ENCODE data around the gene TRAPPC2L. TPM values are rescaled to one million over a fixed set of nuclear protein-coding genes. Genes with fewer than 3 reads are reported as not detected.

The TRAPPC2L gene, protein sequence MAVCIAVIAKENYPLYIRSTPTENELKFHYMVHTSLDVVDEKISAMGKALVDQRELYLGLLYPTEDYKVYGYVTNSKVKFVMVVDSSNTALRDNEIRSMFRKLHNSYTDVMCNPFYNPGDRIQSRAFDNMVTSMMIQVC
- total RNA-seq (2014; rRNA removed; shearing (Covaris generic)), result 59.3 and 68.8 TPM in 2 replicates
- polyA plus RNA-seq (2016; fragmentation: Nextera tagmentation; extraction: Ambion mirVana), result 167 and 171 TPM in 2 replicates
- long read RNA-seq, transcript TRAPPC2L-201 (5 exons, 2,215 nt), result major isoform, 17 of 100 reads
- long read RNA-seq, partial matches to known transcripts, result 1 of 100 reads
- long read RNA-seq, other reads (novel, unspliced or antisense), result 76 of 100 reads

DNA sequence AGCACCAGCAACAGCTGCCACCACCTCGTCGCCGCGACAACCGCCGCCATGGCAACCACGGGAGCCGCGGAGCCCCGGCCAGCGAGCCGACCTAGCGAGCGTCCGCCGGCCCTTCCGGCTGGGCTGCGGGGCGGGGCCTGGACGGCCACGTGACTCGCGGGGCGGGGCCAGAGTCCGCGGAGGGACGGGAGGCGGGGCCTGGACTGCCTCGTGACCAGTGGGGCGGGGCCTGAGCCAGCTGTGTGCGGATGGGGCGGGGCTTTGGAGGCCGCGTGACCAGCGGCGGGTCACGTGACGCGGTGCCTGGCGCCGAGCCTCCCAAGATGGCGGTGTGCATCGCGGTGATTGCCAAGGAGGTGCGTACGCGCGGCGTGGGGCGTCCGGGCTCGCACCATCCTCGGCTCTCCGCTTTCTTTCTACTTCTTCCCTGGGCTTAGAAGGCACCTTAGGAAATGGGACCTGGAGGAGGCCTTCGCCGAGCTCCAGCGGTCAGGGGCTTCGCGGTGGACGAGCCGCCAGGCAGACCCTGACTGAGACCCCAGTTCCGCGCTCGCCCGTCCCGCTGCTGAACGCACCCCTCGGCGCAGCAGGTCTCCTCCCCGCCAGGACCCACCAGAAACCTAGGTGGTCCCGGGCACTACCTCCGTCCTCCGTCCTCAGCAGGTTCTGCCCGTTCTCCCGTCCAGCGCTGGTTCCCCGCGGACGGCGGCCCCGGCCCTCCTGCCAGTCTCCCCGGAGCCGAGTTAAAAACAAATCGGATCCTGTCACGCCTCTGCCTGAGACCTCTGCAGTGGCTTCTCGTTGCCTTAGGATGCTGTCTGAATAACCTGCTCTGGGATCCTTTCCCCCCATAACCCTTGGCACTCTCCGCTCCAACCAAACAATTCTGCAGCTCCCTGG lies at the start of gene TRAPPC2L, which contains the start of gene GALNS:
TRAPPC2L (plus strand) TSS at position 300 of the 900 bp plus-strand sequence; CDS start at position 324, 24 bp downstream.
GALNS (minus strand) TSS at position 120 of the 900 bp plus-strand sequence; CDS start at position 50, 70 bp downstream.
- Mint-ChIP-seq H3K4me1 (peaks cover 21% of the 10 kb centered on the region), H3K9me3 (peaks cover 5% of the 10 kb centered on the region; the same call in 2 of the 3 replicates), H3K27me3 (ENCODE audit: insufficient read depth, low read depth, poor library complexity) (peaks cover 10% of the 10 kb centered on the region)

DNA sequence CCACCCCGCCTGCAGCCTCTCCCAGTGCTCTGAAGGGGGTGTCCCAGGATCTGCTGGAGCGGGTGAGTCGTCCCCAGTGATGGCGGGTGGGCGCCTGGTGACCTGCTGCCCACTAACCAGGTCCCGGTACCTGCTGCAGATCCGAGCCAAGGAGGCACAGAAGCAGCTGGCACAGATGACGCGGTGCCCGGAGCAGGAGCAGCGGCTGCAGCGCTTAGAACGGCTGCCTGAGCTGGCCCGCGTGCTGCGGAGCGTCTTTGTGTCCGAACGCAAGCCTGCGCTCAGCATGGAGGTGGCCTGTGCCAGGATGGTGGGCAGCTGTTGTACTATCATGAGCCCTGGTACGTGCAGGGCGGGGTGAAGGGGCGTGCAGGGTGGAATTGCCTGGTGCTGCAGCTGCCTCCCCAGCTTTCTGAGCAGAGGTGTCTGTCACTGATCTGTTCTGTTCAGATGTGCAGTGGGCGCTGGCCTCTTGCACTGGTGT lies 49.7 kb upstream of the TRAPPC2L start:
- H3K27ac ChIP-seq (ENCODE audit: low read depth), result no peak overlapping the region
- H3K27ac Mint-ChIP-seq, result no peak overlapping the region
- TF ChIP-seq, protein P1, sequence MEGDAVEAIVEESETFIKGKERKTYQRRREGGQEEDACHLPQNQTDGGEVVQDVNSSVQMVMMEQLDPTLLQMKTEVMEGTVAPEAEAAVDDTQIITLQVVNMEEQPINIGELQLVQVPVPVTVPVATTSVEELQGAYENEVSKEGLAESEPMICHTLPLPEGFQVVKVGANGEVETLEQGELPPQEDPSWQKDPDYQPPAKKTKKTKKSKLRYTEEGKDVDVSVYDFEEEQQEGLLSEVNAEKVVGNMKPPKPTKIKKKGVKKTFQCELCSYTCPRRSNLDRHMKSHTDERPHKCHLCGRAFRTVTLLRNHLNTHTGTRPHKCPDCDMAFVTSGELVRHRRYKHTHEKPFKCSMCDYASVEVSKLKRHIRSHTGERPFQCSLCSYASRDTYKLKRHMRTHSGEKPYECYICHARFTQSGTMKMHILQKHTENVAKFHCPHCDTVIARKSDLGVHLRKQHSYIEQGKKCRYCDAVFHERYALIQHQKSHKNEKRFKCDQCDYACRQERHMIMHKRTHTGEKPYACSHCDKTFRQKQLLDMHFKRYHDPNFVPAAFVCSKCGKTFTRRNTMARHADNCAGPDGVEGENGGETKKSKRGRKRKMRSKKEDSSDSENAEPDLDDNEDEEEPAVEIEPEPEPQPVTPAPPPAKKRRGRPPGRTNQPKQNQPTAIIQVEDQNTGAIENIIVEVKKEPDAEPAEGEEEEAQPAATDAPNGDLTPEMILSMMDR (conservative IDR thresholded peaks at IDR 0.05; ENCODE audit: low read depth in 2 of 2), result no peak
- TF ChIP-seq NANOG (IDR thresholded peaks at IDR 0.05; ENCODE audit: borderline replicate concordance), result no peak
- no peak for TF ChIP-seq POLR2AphosphoS5 (IDR thresholded peaks at IDR 0.05; ENCODE audit: low read depth)
- no peak for TF ChIP-seq ZNF331 (CRISPR knock-in tag; IDR thresholded peaks at IDR 0.05; ENCODE audit: low read depth)
- TF ChIP-seq ZNF114 (CRISPR knock-in tag; IDR thresholded peaks at IDR 0.05), result no peak
- no peak for TF ChIP-seq JUNB (IDR thresholded peaks at IDR 0.05; ENCODE audit: unreplicated experiment)
- TF ChIP-seq, protein P2, sequence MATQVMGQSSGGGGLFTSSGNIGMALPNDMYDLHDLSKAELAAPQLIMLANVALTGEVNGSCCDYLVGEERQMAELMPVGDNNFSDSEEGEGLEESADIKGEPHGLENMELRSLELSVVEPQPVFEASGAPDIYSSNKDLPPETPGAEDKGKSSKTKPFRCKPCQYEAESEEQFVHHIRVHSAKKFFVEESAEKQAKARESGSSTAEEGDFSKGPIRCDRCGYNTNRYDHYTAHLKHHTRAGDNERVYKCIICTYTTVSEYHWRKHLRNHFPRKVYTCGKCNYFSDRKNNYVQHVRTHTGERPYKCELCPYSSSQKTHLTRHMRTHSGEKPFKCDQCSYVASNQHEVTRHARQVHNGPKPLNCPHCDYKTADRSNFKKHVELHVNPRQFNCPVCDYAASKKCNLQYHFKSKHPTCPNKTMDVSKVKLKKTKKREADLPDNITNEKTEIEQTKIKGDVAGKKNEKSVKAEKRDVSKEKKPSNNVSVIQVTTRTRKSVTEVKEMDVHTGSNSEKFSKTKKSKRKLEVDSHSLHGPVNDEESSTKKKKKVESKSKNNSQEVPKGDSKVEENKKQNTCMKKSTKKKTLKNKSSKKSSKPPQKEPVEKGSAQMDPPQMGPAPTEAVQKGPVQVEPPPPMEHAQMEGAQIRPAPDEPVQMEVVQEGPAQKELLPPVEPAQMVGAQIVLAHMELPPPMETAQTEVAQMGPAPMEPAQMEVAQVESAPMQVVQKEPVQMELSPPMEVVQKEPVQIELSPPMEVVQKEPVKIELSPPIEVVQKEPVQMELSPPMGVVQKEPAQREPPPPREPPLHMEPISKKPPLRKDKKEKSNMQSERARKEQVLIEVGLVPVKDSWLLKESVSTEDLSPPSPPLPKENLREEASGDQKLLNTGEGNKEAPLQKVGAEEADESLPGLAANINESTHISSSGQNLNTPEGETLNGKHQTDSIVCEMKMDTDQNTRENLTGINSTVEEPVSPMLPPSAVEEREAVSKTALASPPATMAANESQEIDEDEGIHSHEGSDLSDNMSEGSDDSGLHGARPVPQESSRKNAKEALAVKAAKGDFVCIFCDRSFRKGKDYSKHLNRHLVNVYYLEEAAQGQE (IDR thresholded peaks at IDR 0.05; ENCODE audit: unreplicated experiment), result no peak

More for the DNA sequence above, at the start of gene TRAPPC2L, which contains the start of gene GALNS:
- Histone ChIP-seq H3K4me2 (peak within 1 kb of the TSS; percentile 99), H3K79me2 (replicated peaks; ENCODE audit: insufficient read depth) (peaks cover 18% of the 10 kb centered on the region), H3K4me3 (peak within 1 kb of the TSS; percentile 96), H3K9me2 (ENCODE audit: insufficient read depth) (no peaks in the 10 kb centered on the region), H3K27ac (ENCODE audit: low read depth) (no peak within 1 kb of the TSS), H2AFZ (peak within 1 kb of the TSS; percentile 80; the same call in 1 of the 2 replicates), H3F3A (replicated peaks; ENCODE audit: low read depth) (0 out of 2 replicates have a peak, but pooled peaks cover 3% of the 10 kb centered on the region), H3K27me3 (ENCODE audit: insufficient read depth) (no peaks in the 10 kb centered on the region), H3K4me1 (ENCODE audit: insufficient read depth) (no peaks in the 10 kb centered on the region; the same call in 1 of the 2 replicates), H3K36me3 (ENCODE audit: insufficient read depth) (no peaks in the 10 kb centered on the region), H4K20me1 (replicated peaks; ENCODE audit: insufficient read depth) (peaks cover 7% of the 10 kb centered on the region; the same call in 1 of the 2 replicates)
- DNase-seq (ENCODE audit: low spot score) (peak; percentile 99), ATAC-seq (peak; percentile 75)
- peak within 1 kb of the TSS; percentile 80; the same call in 1 of the 2 replicates for H3K27ac Mint-ChIP-seq
- H3K4me3 Mint-ChIP-seq, result peak within 1 kb of the TSS; percentile 99
- peak; percentile 72 for TF ChIP-seq CREB1 (CRISPR knock-in tag; IDR thresholded peaks at IDR 0.05; ENCODE audit: low read depth)
- TF ChIP-seq, protein P1 (conservative IDR thresholded peaks at IDR 0.05; ENCODE audit: low read depth in 2 of 2), result no peak
- TF ChIP-seq, protein P3, sequence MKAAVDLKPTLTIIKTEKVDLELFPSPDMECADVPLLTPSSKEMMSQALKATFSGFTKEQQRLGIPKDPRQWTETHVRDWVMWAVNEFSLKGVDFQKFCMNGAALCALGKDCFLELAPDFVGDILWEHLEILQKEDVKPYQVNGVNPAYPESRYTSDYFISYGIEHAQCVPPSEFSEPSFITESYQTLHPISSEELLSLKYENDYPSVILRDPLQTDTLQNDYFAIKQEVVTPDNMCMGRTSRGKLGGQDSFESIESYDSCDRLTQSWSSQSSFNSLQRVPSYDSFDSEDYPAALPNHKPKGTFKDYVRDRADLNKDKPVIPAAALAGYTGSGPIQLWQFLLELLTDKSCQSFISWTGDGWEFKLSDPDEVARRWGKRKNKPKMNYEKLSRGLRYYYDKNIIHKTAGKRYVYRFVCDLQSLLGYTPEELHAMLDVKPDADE (IDR thresholded peaks at IDR 0.05), result peak; percentile 24; the same call in 1 of the 2 replicates
- peak; percentile 90 for TF ChIP-seq POLR2AphosphoS5 (IDR thresholded peaks at IDR 0.05; ENCODE audit: low read depth)
- no peak for TF ChIP-seq ZNF331 (CRISPR knock-in tag; IDR thresholded peaks at IDR 0.05; ENCODE audit: low read depth)
- H3K36me3 Mint-ChIP-seq (ENCODE audit: low read depth), result peaks cover 38% of the 10 kb centered on the region

More for the DNA sequence above, 49.7 kb upstream of the TRAPPC2L start:
- DNase-seq (ENCODE audit: low spot score) (no peak), ATAC-seq (no peak)
- H3K9me3 Mint-ChIP-seq, result peaks cover 4% of the 10 kb centered on the region; the same call in 1 of the 3 replicates
- peaks cover 62% of the 10 kb centered on the region for H3K36me3 Mint-ChIP-seq (ENCODE audit: low read depth)
- peaks cover 53% of the 10 kb centered on the region for H3K27me3 Mint-ChIP-seq (ENCODE audit: insufficient read depth, low read depth, poor library complexity)
- H3K9me2 ChIP-seq (ENCODE audit: insufficient read depth), result no peaks in the 10 kb centered on the region
- H3K79me2 ChIP-seq (replicated peaks; ENCODE audit: insufficient read depth), result peaks cover 24% of the 10 kb centered on the region
- no peak overlapping the region for H2AFZ ChIP-seq
- H4K20me1 ChIP-seq (replicated peaks; ENCODE audit: insufficient read depth), result no peaks in the 10 kb centered on the region; the same call in none of the 2 replicates
- no peak overlapping the region for H3K4me3 ChIP-seq
- no peak overlapping the region for H3K4me2 ChIP-seq
- no peaks in the 10 kb centered on the region; the same call in 1 of the 2 replicates for H3K4me1 ChIP-seq (ENCODE audit: insufficient read depth)
- peaks cover 60% of the 10 kb centered on the region for H3F3A ChIP-seq (replicated peaks; ENCODE audit: low read depth)
- H3K4me1 Mint-ChIP-seq, result peaks cover 3% of the 10 kb centered on the region; the same call in 1 of the 3 replicates
- no peaks in the 10 kb centered on the region for H3K27me3 ChIP-seq (ENCODE audit: insufficient read depth)
- no peak overlapping the region for H3K4me3 Mint-ChIP-seq
- H3K36me3 ChIP-seq (ENCODE audit: insufficient read depth), result peaks cover 19% of the 10 kb centered on the region
